GM06990 (cell line): ENCODE results near the gene TLDC2.
A peak's percentile ranks its signal among the peaks of the same experiment; 100 is the strongest.

Source experiments
- DNase-seq: peaks from one replicate; pipeline ENCODE4 v3.0.0-alpha.2; 2011; ENCODE audit not compliant: insufficient read length; ENCODE audit errors: extremely low read depth
- H3K27me3 ChIP-seq: replicated peaks from 2 replicates; pipeline ENCODE4 v1.6.0; 2011; ENCODE audit warnings: low read length; ENCODE audit not compliant: control insufficient read depth, insufficient read depth
- H3K36me3 ChIP-seq: 2 replicates; pipeline ENCODE4 v1.5.1; 2011; ENCODE audit warnings: low read length; ENCODE audit not compliant: control insufficient read depth, insufficient read depth
- H3K4me3 ChIP-seq: replicated peaks from 2 replicates; pipeline ENCODE4 v1.5.1; 2011; ENCODE audit warnings: low read depth, mild to moderate bottlenecking, control low read depth, low read length
- CTCF ChIP-seq: IDR thresholded peaks from 2 replicates; pipeline ENCODE4 v1.5.1; 2011; ENCODE audit warnings: low read length, control low read depth, mild to moderate bottlenecking, inconsistent platforms; ENCODE audit not compliant: insufficient read depth, poor library complexity, severe bottlenecking

The TLDC2 gene

GRCh38 chr20:36875702-36876472 is at the start of gene TLDC2:
Gene TLDC2 (plus strand): TSS chr20:36876138. CDS start chr20:36876175, 37 bp downstream.
- no peak for DNase-seq
- H3K27me3 ChIP-seq: no peaks in the 10 kb centered on the region
- H3K36me3 ChIP-seq: no peaks in the 10 kb centered on the region
- no peak for TF ChIP-seq CTCF
- no peak within 1 kb of the TSS for H3K4me3 ChIP-seq

- TF ChIP-seq CTCF: no peak
- Histone ChIP-seq H3K36me3 (peaks cover 1% of the 10 kb centered on the region), H3K27me3 (no peaks in the 10 kb centered on the region), H3K4me3 (no peak overlapping the region)
- DNase-seq: no peak
Observed at GRCh38 chr20:36826554-36827244, 49.2 kb upstream of the TLDC2 start.

- no peak overlapping the region; the same call in 1 of the 2 replicates for H3K4me3 ChIP-seq
- H3K36me3 ChIP-seq: peaks cover 1% of the 10 kb centered on the region
- TF ChIP-seq CTCF: no peak
- H3K27me3 ChIP-seq: no peaks in the 10 kb centered on the region
- no peak for DNase-seq
Observed at GRCh38 chr20:36827541-36828279, 48.2 kb upstream of the TLDC2 start.

GRCh38 chr20:36830791-36831691 is 44.9 kb upstream of the TLDC2 start:
- H3K4me3 ChIP-seq: no peak overlapping the region
- TF ChIP-seq CTCF: peak; percentile 18
- DNase-seq: no peak
- H3K36me3 ChIP-seq: no peaks in the 10 kb centered on the region; the same call in 1 of the 2 replicates
- H3K27me3 ChIP-seq: no peaks in the 10 kb centered on the region

GRCh38 chr20:36832791-36833190 is 43.1 kb upstream of the TLDC2 start:
- no peak for TF ChIP-seq CTCF
- Histone ChIP-seq H3K4me3 (no peak overlapping the region), H3K36me3 (no peaks in the 10 kb centered on the region; the same call in 1 of the 2 replicates), H3K27me3 (no peaks in the 10 kb centered on the region)
- no peak for DNase-seq
